Measurements from ENCODE around the gene RIN3.

GRCh38 chr14:92470215-92470614 lies 43.4 kb upstream of the RIN3 start:
- TF ChIP-seq CTCF (IDR thresholded peaks at IDR 0.05) (no peak), POLR2A (IDR thresholded peaks at IDR 0.05) (no peak)

Data from adrenal gland (tissue), 5 donors.